Central memory CD8-positive, alpha-beta T cell (primary cell): ENCODE measurements around the gene CTIF.

Source experiments
- ATAC-seq: fragments of 150-1000 bp; cut with Tn5 transposase; replicated peaks from 2 replicates; pipeline ENCODE4 v1.10.0; 2022; ENCODE audit warnings: mild to moderate bottlenecking, moderate FRiP score, moderate number of reproducible peaks; ENCODE audit not compliant: poor library complexity, severe bottlenecking; ENCODE audit errors: extremely low read depth
- DNase-seq, 2 donors: peaks; one replicate each; pipeline ENCODE4 v3.0.0; 2021; ENCODE audit warnings: low spot score in 2 of 2
- H3K27ac Mint-ChIP-seq: one replicate; pipeline ENCODE4 v1.8.0; 2022; ENCODE audit warnings: low read depth, mild to moderate bottlenecking, moderate library complexity, mixed read lengths
- H3K27me3 Mint-ChIP-seq: one replicate; pipeline ENCODE4 v1.8.0; 2022; ENCODE audit warnings: mixed read lengths
- H3K36me3 Mint-ChIP-seq: one replicate; pipeline ENCODE4 v1.8.0; 2022; ENCODE audit warnings: mild to moderate bottlenecking, moderate library complexity, mixed read lengths; ENCODE audit not compliant: insufficient read depth
- H3K4me1 Mint-ChIP-seq: one replicate; pipeline ENCODE4 v1.8.0; 2022; ENCODE audit warnings: mixed read lengths
- H3K4me3 Mint-ChIP-seq: one replicate; pipeline ENCODE4 v1.8.0; 2022; ENCODE audit warnings: mild to moderate bottlenecking, moderate library complexity, mixed read lengths
- H3K9me3 Mint-ChIP-seq: one replicate; pipeline ENCODE4 v1.8.0; 2022; ENCODE audit warnings: mixed read lengths

The CTIF gene

GRCh38 chr18:48736321-48737260 is 197.8 kb downstream of the CTIF start:
- ATAC-seq (no peak), DNase-seq (no peak)
- H3K36me3 Mint-ChIP-seq: no peaks in the 10 kb centered on the region
- no peaks in the 10 kb centered on the region for H3K27me3 Mint-ChIP-seq
- H3K9me3 Mint-ChIP-seq: no peaks in the 10 kb centered on the region
- H3K4me1 Mint-ChIP-seq: no peaks in the 10 kb centered on the region
- no peak overlapping the region for H3K27ac Mint-ChIP-seq
- no peak overlapping the region for H3K4me3 Mint-ChIP-seq

- Mint-ChIP-seq H3K36me3 (no peaks in the 10 kb centered on the region), H3K27ac (no peak overlapping the region), H3K27me3 (no peaks in the 10 kb centered on the region), H3K9me3 (no peaks in the 10 kb centered on the region), H3K4me1 (no peaks in the 10 kb centered on the region), H3K4me3 (no peak overlapping the region)
- DNase-seq: no peak
- no peak for ATAC-seq
Measured at GRCh38 chr18:48739266-48740067, 200.6 kb downstream of the CTIF start.

GRCh38 chr18:48740068-48740440 is 201.2 kb downstream of the CTIF start:
- ATAC-seq (no peak), DNase-seq (no peak)
- Mint-ChIP-seq H3K27me3 (no peaks in the 10 kb centered on the region), H3K4me3 (no peak overlapping the region), H3K4me1 (no peaks in the 10 kb centered on the region), H3K9me3 (no peaks in the 10 kb centered on the region), H3K36me3 (no peaks in the 10 kb centered on the region), H3K27ac (no peak overlapping the region)

- Mint-ChIP-seq H3K9me3 (no peaks in the 10 kb centered on the region), H3K27me3 (no peaks in the 10 kb centered on the region), H3K4me3 (no peak overlapping the region), H3K36me3 (no peaks in the 10 kb centered on the region), H3K27ac (peak overlapping the region; percentile 39), H3K4me1 (no peaks in the 10 kb centered on the region)
- DNase-seq: no peak
- no peak for ATAC-seq
Measured at GRCh38 chr18:48740851-48741485, 202.1 kb downstream of the CTIF start.

- Mint-ChIP-seq H3K27ac (no peak overlapping the region), H3K27me3 (no peaks in the 10 kb centered on the region), H3K4me1 (no peaks in the 10 kb centered on the region), H3K9me3 (no peaks in the 10 kb centered on the region), H3K4me3 (no peak overlapping the region), H3K36me3 (no peaks in the 10 kb centered on the region)
- no peak for ATAC-seq
- no peak for DNase-seq
Measured at GRCh38 chr18:48741866-48742265, 203.0 kb downstream of the CTIF start.

GRCh38 chr18:48742304-48742703 is 203.5 kb downstream of the CTIF start:
- H3K27me3 Mint-ChIP-seq: no peaks in the 10 kb centered on the region
- H3K4me3 Mint-ChIP-seq: no peak overlapping the region
- H3K9me3 Mint-ChIP-seq: no peaks in the 10 kb centered on the region
- ATAC-seq (no peak), DNase-seq (no peak)
- no peak overlapping the region for H3K27ac Mint-ChIP-seq
- H3K36me3 Mint-ChIP-seq: no peaks in the 10 kb centered on the region
- H3K4me1 Mint-ChIP-seq: no peaks in the 10 kb centered on the region

- Mint-ChIP-seq H3K36me3 (no peaks in the 10 kb centered on the region), H3K4me1 (no peaks in the 10 kb centered on the region), H3K9me3 (no peaks in the 10 kb centered on the region), H3K27me3 (no peaks in the 10 kb centered on the region), H3K4me3 (no peak overlapping the region), H3K27ac (no peak overlapping the region)
- ATAC-seq (no peak), DNase-seq (no peak)
Measured at GRCh38 chr18:48742706-48743475, 204.1 kb downstream of the CTIF start.

- no peak overlapping the region for H3K4me3 Mint-ChIP-seq
- H3K27ac Mint-ChIP-seq: no peak overlapping the region
- no peak for DNase-seq
- no peaks in the 10 kb centered on the region for H3K36me3 Mint-ChIP-seq
- H3K9me3 Mint-ChIP-seq: no peaks in the 10 kb centered on the region
- H3K27me3 Mint-ChIP-seq: no peaks in the 10 kb centered on the region
- no peaks in the 10 kb centered on the region for H3K4me1 Mint-ChIP-seq
- ATAC-seq: no peak
Measured at GRCh38 chr18:48743886-48744285, 205.1 kb downstream of the CTIF start.

- Mint-ChIP-seq H3K27me3 (no peaks in the 10 kb centered on the region), H3K9me3 (no peaks in the 10 kb centered on the region), H3K27ac (no peak overlapping the region), H3K4me1 (no peaks in the 10 kb centered on the region), H3K4me3 (no peak overlapping the region), H3K36me3 (no peaks in the 10 kb centered on the region)
- ATAC-seq: no peak
- DNase-seq: no peak
Measured at GRCh38 chr18:48745293-48745692, 206.5 kb downstream of the CTIF start.

GRCh38 chr18:48749768-48750167 is 210.9 kb downstream of the CTIF start:
- DNase-seq: no peak
- no peaks in the 10 kb centered on the region for H3K27me3 Mint-ChIP-seq

GRCh38 chr18:48750485-48751175 is 211.8 kb downstream of the CTIF start:
- H3K27me3 Mint-ChIP-seq: no peaks in the 10 kb centered on the region
- no peaks in the 10 kb centered on the region for H3K36me3 Mint-ChIP-seq
- H3K9me3 Mint-ChIP-seq: no peaks in the 10 kb centered on the region
- no peak for ATAC-seq
- H3K4me1 Mint-ChIP-seq: no peaks in the 10 kb centered on the region
- DNase-seq: no peak
- no peak overlapping the region for H3K27ac Mint-ChIP-seq
- H3K4me3 Mint-ChIP-seq: no peak overlapping the region

More at GRCh38 chr18:48749768-48750167, 210.9 kb downstream of the CTIF start:
- Mint-ChIP-seq H3K4me3 (no peak overlapping the region), H3K36me3 (no peaks in the 10 kb centered on the region), H3K9me3 (no peaks in the 10 kb centered on the region), H3K4me1 (no peaks in the 10 kb centered on the region), H3K27ac (no peak overlapping the region)
- no peak for ATAC-seq
